ENCODE data around the gene MYPN. TPM values are rescaled to one million over a fixed set of nuclear protein-coding genes. Genes with fewer than 3 reads are reported as not detected.
A peak's percentile ranks its signal among the peaks of the same experiment; 100 is the strongest.
"Not testable (repeated sequence)": the region's sequence is repeated elsewhere in the genome, so short reads cannot be mapped to it uniquely, and the experiment has no call there.

The MYPN gene
- total RNA-seq, 2 donors from 2014 or later, result 0.05 TPM; not detected in 1

GRCh38 chr10:68242051-68242450, 132.8 kb downstream of the MYPN start:
- no peaks in the 10 kb centered on the region for H3K9me3 Mint-ChIP-seq
- ATAC-seq, result no peak
- H3K27ac Mint-ChIP-seq, result no peak overlapping the region
- peaks cover 3 to 4% of the 10 kb centered on the region in 2 donors for H3K27me3 Mint-ChIP-seq
- DNase-seq (ENCODE audit: low spot score), result no peak
- no peaks in the 10 kb centered on the region for H3K4me1 Mint-ChIP-seq (ENCODE audit: low read depth in 2 of 2)
- H3K36me3 Mint-ChIP-seq, result no peaks in the 10 kb centered on the region
- no peak overlapping the region for H3K4me3 Mint-ChIP-seq

DNA sequence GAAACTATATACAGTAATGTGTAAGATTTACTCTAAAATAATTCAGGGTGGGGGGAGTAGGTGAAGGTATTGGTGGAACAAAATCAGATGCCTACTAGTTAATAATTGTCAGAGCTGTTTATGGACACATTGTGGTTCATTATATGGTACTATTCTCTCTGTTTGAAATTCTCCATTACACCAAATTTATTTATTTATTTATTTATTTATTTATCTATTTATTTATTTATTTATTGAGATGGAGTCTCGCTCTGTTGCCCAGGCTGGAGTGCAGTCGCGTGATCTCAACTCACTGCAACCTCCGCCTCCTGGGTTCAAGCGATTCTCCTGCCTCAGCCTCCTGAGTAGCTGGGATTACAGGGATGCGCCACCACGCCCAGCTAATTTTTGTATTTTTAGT, 137.1 kb downstream of the MYPN start:
- not testable (repeated sequence) for ATAC-seq; DNase-seq (ENCODE audit: low spot score); H3K36me3 Mint-ChIP-seq; H3K9me3 Mint-ChIP-seq; H3K27me3 Mint-ChIP-seq; H3K4me1 Mint-ChIP-seq (ENCODE audit: low read depth in 2 of 2); H3K27ac Mint-ChIP-seq; H3K4me3 Mint-ChIP-seq

DNA sequence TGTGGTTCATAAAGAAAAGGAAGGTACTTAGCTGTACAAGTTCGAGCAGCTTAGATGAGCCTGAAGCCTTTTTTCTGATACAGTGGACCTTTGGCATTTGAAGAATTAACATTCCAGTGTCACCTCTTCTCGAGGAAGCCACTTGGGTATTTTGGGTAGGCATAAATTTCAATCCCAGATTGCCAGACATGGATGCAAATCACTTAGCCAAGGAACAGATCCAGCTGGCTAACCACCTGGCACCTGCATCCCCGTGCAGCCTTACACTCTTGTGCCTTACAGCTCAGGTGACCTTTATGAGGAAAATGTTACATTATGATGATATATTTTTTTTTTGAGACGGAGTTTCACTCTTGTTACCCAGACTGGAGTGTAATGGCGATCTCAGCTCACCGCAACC, 138.6 kb downstream of the MYPN start:
- Mint-ChIP-seq H3K36me3 (no peaks in the 10 kb centered on the region), H3K27ac (no peak overlapping the region), H3K27me3 (no peaks in the 10 kb centered on the region), H3K9me3 (no peaks in the 10 kb centered on the region), H3K4me3 (no peak overlapping the region), H3K4me1 (ENCODE audit: low read depth in 2 of 2) (no peaks in the 10 kb centered on the region)
- ATAC-seq, result no peak
- DNase-seq (ENCODE audit: low spot score), result no peak

- DNase-seq (ENCODE audit: low spot score) (no peak), ATAC-seq (no peak)
- H3K36me3 Mint-ChIP-seq, result no peaks in the 10 kb centered on the region
- no peaks in the 10 kb centered on the region for H3K9me3 Mint-ChIP-seq
- no peak overlapping the region for H3K4me3 Mint-ChIP-seq
- no peaks in the 10 kb centered on the region for H3K27me3 Mint-ChIP-seq
- H3K27ac Mint-ChIP-seq, result no peak overlapping the region
- H3K4me1 Mint-ChIP-seq (ENCODE audit: low read depth in 2 of 2), result no peaks in the 10 kb centered on the region
Observed at GRCh38 chr10:68249297-68249696, 140.0 kb downstream of the MYPN start.

- Mint-ChIP-seq H3K9me3 (no peaks in the 10 kb centered on the region), H3K4me1 (ENCODE audit: low read depth in 2 of 2) (no peaks in the 10 kb centered on the region), H3K4me3 (no peak overlapping the region), H3K27me3 (peaks cover 2% of the 10 kb centered on the region in 2 donors), H3K36me3 (no peaks in the 10 kb centered on the region), H3K27ac (no peak overlapping the region)
- no peak for ATAC-seq
- no peak for DNase-seq (ENCODE audit: low spot score)
Observed at GRCh38 chr10:68251151-68251550, 141.9 kb downstream of the MYPN start.

GRCh38 chr10:68251625-68252495, 142.6 kb downstream of the MYPN start:
- Mint-ChIP-seq H3K4me1 (ENCODE audit: low read depth in 2 of 2) (no peaks in the 10 kb centered on the region), H3K27ac (no peak overlapping the region), H3K36me3 (no peaks in the 10 kb centered on the region), H3K27me3 (peaks cover 9% of the 10 kb centered on the region in 2 donors), H3K4me3 (no peak overlapping the region), H3K9me3 (no peaks in the 10 kb centered on the region)
- DNase-seq (ENCODE audit: low spot score) (no peak), ATAC-seq (no peak)

GRCh38 chr10:68253346-68253745, 144.1 kb downstream of the MYPN start:
- no peaks in the 10 kb centered on the region for H3K4me1 Mint-ChIP-seq (ENCODE audit: low read depth in 2 of 2)
- H3K27me3 Mint-ChIP-seq, result peaks cover 15 to 21% of the 10 kb centered on the region in 2 donors
- DNase-seq (ENCODE audit: low spot score), result no peak
- H3K9me3 Mint-ChIP-seq, result no peaks in the 10 kb centered on the region
- no peaks in the 10 kb centered on the region for H3K36me3 Mint-ChIP-seq
- no peak overlapping the region for H3K27ac Mint-ChIP-seq
- H3K4me3 Mint-ChIP-seq, result no peak overlapping the region
- ATAC-seq, result no peak

- H3K36me3 Mint-ChIP-seq, result no peaks in the 10 kb centered on the region
- H3K27ac Mint-ChIP-seq, result no peak overlapping the region
- H3K27me3 Mint-ChIP-seq, result peaks cover 15 to 24% of the 10 kb centered on the region in 2 donors
- H3K9me3 Mint-ChIP-seq, result no peaks in the 10 kb centered on the region
- H3K4me1 Mint-ChIP-seq (ENCODE audit: low read depth in 2 of 2), result no peaks in the 10 kb centered on the region
- DNase-seq (ENCODE audit: low spot score) (no peak), ATAC-seq (peak in 1 of 2 donors; percentile 20)
- H3K4me3 Mint-ChIP-seq, result no peak overlapping the region
Observed at GRCh38 chr10:68261132-68261856, 152.0 kb downstream of the MYPN start.

Other genes with a start within 250 kb of the MYPN start
- 10 to 100 TPM; 15.6 to 23.2 TPM for gene SIRT1, start 224.8 kb upstream of the MYPN start, total RNA-seq
- 10 to 100 TPM; 61.2 to 80.4 TPM for gene HERC4, start 34.2 kb upstream of the MYPN start, total RNA-seq
- gene ATOH7, start 122.6 kb downstream of the MYPN start, total RNA-seq, result not detected
- 100 to 1,000 TPM; 113 to 156 TPM for gene HNRNPH3, start 222.6 kb downstream of the MYPN start, total RNA-seq
- gene PBLD, start 223.4 kb downstream of the MYPN start, total RNA-seq, result 1 to 10 TPM in 1 of 2 donors, under 1 TPM in 1; 0.47 to 1.3 TPM